Measurements from ENCODE around the gene G3BP1. TPM values are rescaled to one million over a fixed set of nuclear protein-coding genes. Genes with fewer than 3 reads are reported as not detected.

Gene G3BP1
- total and polyA plus RNA-seq, 9 of the 15 experiments (the other 6 are each of a cell fraction or from before 2014, with no cell fraction given): 54.7 to 264 (median 105) TPM

DNA sequence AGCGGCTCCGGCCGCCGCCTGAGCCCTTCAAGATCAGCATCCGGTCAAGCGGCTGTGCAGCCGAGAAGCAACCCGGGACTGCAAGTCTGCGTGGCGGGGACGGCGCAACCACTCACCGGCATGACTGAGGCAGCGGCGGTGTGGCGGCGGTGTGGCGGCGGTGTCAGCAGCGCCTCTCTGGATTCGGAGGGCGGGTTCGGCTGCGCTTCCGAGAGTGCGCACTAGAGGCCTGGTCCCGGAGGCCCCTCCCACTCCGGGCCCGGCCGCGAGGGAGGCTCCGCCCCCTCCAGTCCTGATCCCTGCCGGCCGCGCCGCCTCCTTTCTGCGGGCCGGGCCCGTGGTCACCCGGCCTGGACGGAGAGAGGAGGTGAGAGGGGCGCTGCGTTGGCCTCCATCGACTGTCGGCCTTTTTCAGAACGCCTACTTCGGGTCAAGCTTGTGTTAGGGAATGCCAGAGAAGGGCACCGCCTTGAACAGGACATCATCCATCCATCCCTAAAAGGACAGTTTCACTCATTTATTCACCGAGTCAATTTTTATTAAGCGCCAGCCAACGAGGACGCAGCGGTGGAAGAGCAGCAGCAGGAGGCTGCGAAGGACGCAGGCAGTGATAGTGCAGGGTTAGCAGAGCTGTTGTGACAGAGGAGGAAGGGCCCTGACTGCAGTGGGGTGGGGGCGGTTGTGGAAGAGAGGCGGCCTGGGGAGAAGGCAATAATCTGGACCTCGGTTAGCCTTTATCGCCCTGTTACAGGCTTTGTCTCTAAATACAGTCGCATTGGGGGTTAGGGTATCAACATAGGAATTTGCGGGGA, 13.1 kb upstream of the G3BP1 start, which contains the start of gene ATOX1 (continued):
- TF ChIP-seq, protein P1, sequence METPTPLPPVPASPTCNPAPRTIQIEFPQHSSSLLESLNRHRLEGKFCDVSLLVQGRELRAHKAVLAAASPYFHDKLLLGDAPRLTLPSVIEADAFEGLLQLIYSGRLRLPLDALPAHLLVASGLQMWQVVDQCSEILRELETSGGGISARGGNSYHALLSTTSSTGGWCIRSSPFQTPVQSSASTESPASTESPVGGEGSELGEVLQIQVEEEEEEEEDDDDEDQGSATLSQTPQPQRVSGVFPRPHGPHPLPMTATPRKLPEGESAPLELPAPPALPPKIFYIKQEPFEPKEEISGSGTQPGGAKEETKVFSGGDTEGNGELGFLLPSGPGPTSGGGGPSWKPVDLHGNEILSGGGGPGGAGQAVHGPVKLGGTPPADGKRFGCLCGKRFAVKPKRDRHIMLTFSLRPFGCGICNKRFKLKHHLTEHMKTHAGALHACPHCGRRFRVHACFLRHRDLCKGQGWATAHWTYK (CRISPR knock-in tag; IDR thresholded peaks at IDR 0.05): peak; percentile 44; the same call in 1 of the 2 replicates
- TF ChIP-seq, protein P2, sequence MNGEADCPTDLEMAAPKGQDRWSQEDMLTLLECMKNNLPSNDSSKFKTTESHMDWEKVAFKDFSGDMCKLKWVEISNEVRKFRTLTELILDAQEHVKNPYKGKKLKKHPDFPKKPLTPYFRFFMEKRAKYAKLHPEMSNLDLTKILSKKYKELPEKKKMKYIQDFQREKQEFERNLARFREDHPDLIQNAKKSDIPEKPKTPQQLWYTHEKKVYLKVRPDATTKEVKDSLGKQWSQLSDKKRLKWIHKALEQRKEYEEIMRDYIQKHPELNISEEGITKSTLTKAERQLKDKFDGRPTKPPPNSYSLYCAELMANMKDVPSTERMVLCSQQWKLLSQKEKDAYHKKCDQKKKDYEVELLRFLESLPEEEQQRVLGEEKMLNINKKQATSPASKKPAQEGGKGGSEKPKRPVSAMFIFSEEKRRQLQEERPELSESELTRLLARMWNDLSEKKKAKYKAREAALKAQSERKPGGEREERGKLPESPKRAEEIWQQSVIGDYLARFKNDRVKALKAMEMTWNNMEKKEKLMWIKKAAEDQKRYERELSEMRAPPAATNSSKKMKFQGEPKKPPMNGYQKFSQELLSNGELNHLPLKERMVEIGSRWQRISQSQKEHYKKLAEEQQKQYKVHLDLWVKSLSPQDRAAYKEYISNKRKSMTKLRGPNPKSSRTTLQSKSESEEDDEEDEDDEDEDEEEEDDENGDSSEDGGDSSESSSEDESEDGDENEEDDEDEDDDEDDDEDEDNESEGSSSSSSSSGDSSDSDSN (IDR thresholded peaks at IDR 0.05; ENCODE audit: borderline replicate concordance in 1 of 2, low read depth in 2 of 2, low read length in 2 of 2): peak; percentile 22 to 69; a peak in 1 of 4 replicates
- TF ChIP-seq PRPF4 (IDR thresholded peaks at IDR 0.05; ENCODE audit: insufficient read depth, low read depth, low read length, poor library complexity, severe bottlenecking): peak; percentile 63
- TF ChIP-seq, protein P3, sequence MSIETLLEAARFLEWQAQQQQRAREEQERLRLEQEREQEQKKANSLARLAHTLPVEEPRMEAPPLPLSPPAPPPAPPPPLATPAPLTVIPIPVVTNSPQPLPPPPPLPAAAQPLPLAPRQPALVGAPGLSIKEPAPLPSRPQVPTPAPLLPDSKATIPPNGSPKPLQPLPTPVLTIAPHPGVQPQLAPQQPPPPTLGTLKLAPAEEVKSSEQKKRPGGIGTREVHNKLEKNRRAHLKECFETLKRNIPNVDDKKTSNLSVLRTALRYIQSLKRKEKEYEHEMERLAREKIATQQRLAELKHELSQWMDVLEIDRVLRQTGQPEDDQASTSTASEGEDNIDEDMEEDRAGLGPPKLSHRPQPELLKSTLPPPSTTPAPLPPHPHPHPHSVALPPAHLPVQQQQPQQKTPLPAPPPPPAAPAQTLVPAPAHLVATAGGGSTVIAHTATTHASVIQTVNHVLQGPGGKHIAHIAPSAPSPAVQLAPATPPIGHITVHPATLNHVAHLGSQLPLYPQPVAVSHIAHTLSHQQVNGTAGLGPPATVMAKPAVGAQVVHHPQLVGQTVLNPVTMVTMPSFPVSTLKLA (conservative IDR thresholded peaks at IDR 0.05): peak in 1 of 2 experiments; percentile 78; a peak in 2 of 4 replicates
- peak; percentile 82 for TF ChIP-seq CXXC5 (CRISPR knock-in tag; IDR thresholded peaks at IDR 0.05)
- TF ChIP-seq PML (IDR thresholded peaks at IDR 0.05; ENCODE audit: low read length): peak; percentile 72; the same call in 1 of the 2 replicates
- TF ChIP-seq ZNF76 (CRISPR knock-in tag; IDR thresholded peaks at IDR 0.05; ENCODE audit: borderline replicate concordance): no peak
- peak; percentile 95 for TF ChIP-seq PHF8 (IDR thresholded peaks at IDR 0.05; ENCODE audit: borderline replicate concordance, low read length)
- TF ChIP-seq ZNF133 (CRISPR knock-in tag; IDR thresholded peaks at IDR 0.05): no peak
- TF ChIP-seq, protein P4, sequence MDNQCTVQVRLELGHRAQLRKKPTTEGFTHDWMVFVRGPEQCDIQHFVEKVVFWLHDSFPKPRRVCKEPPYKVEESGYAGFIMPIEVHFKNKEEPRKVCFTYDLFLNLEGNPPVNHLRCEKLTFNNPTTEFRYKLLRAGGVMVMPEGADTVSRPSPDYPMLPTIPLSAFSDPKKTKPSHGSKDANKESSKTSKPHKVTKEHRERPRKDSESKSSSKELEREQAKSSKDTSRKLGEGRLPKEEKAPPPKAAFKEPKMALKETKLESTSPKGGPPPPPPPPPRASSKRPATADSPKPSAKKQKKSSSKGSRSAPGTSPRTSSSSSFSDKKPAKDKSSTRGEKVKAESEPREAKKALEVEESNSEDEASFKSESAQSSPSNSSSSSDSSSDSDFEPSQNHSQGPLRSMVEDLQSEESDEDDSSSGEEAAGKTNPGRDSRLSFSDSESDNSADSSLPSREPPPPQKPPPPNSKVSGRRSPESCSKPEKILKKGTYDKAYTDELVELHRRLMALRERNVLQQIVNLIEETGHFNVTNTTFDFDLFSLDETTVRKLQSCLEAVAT (IDR thresholded peaks at IDR 0.05): 0 out of 4 replicates have a peak, but pooled peaks of 1 of the 2 experiments have one; percentile 15
- peak; percentile 60; the same call in 1 of the 2 replicates for TF ChIP-seq MBD2 (IDR thresholded peaks at IDR 0.05; ENCODE audit: borderline replicate concordance, low read depth)
- peak; percentile 44 for TF ChIP-seq HNRNPLL (IDR thresholded peaks at IDR 0.05; ENCODE audit: low read depth, low read length, poor library complexity, severe bottlenecking)
- TF ChIP-seq ZNF217 (CRISPR knock-in tag; IDR thresholded peaks at IDR 0.05): no peak
- TF ChIP-seq SRF (CRISPR knock-in tag; IDR thresholded peaks at IDR 0.05): peak in 1 of 2 experiments; percentile 64; a peak in 2 of 4 replicates
- TF ChIP-seq SIN3A (IDR thresholded peaks at IDR 0.05; ENCODE audit: borderline replicate concordance in 2 of 2, control insufficient read depth in 1 of 2, low read depth in 2 of 2, low read length in 2 of 2): peak; percentile 67 to 76; a peak in 2 of 4 replicates
- peak; percentile 36; the same call in 1 of the 2 replicates for TF ChIP-seq TAL1 (IDR thresholded peaks at IDR 0.05)
- peak; percentile 52 for TF ChIP-seq MEIS2 (IDR thresholded peaks at IDR 0.05; ENCODE audit: partially characterized antibody)
- TF ChIP-seq ZSCAN32 (CRISPR knock-in tag; IDR thresholded peaks at IDR 0.05): 0 out of 2 replicates have a peak, but pooled peaks have one; percentile 12
- TF ChIP-seq L3MBTL2 (IDR thresholded peaks at IDR 0.05): peak; percentile 91

Measured in K562 (cell line).